GM12873 (cell line): ENCODE measurements around the gene SUV39H2.

ENCODE experiments used
- TF ChIP-seq, protein P1 (sequence below): IDR thresholded peaks from 2 replicates; pipeline ENCODE4 v1.5.1; 2012; ENCODE audit warnings: low read depth, mild to moderate bottlenecking, moderate library complexity, low read length, control low read depth; ENCODE audit not compliant: insufficient read depth; ENCODE audit errors: missing control alignments

Gene SUV39H2

DNA sequence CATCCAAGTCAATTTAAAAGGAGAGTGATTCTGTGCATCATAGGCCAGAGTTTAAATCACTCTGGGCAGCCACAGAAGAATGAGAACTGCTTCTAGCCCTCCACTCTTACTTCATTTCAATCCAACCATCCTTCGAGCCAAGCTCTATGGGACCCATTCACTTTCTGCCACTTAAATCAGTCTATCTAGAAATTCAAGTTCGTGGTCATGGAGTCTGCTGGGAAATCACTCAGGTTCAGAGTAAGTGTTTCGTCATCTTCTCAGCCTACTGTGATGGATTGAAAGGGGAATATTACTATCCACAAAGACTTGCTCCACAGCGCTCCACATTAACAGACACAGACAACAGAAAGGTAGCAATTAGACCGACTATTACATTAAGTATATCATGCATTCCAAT, 70.6 kb downstream of the SUV39H2 start:
- TF ChIP-seq, protein P1, sequence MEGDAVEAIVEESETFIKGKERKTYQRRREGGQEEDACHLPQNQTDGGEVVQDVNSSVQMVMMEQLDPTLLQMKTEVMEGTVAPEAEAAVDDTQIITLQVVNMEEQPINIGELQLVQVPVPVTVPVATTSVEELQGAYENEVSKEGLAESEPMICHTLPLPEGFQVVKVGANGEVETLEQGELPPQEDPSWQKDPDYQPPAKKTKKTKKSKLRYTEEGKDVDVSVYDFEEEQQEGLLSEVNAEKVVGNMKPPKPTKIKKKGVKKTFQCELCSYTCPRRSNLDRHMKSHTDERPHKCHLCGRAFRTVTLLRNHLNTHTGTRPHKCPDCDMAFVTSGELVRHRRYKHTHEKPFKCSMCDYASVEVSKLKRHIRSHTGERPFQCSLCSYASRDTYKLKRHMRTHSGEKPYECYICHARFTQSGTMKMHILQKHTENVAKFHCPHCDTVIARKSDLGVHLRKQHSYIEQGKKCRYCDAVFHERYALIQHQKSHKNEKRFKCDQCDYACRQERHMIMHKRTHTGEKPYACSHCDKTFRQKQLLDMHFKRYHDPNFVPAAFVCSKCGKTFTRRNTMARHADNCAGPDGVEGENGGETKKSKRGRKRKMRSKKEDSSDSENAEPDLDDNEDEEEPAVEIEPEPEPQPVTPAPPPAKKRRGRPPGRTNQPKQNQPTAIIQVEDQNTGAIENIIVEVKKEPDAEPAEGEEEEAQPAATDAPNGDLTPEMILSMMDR: no peak

DNA sequence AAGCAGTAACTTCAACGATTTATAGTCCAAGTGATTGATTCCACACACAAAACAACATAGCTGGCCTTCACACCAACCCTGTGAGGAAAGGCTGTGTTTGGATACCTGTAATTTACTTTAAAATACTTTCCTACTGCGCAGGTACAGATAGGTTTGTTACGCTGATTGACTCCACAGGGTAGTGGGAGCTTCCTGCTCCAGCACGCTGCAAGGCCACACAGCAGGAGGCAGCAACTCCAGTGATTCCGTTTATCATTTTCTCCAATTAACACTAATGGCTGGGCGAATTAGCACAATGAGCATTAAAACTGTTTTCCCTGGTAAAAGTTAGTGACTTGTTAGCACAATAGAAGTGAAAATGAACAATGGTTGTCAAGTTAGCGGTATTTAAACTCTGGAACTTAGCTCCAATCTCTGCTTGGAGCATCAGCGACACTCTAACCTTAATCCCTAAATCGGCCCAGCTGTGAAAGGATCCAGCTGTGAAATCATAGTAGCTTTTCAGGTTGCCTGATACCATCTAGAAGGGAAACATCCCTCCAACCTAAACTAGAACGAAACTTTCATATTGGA, 74.3 kb downstream of the SUV39H2 start:
- TF ChIP-seq, protein P1: no peak

GRCh38 chr10:14953424-14954000, 74.8 kb downstream of the SUV39H2 start:
- TF ChIP-seq, protein P1: no peak
